ENCODE results near the gene MED17.

Gene MED17

DNA sequence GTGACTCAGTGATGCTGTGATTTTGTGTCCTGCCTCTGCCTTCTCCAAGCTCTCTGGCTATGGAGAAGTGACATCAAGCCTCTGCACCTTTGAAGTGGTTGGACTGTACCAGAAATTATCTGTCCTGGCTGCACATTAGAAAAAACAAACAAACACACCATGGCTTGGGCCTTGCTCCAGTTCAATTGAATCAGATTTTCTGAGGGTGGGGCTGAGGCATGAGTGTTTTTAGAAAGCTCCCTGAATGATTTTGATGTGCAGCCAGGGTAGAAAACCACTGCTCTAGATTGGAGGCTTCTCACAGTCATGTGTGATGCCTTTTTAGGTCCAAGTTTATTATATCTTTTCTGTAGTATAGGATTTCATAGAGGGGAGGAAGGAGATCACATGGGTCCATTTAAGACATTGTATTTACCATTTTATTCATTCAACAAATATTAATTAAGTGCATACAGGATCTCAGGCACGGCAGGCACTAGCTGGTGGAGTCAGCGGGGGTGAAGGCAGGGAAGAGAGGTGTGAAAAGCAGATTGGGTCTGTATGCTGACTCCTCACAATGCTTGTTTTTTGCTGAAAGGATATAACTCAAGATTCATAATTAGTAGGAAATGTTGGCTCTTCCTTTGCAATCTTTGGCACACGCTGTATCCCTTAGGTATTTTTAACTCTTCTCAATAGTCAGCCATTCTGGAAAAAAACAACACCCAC, 73.5 kb downstream of the MED17 start:
- no peak for DNase-seq

DNA sequence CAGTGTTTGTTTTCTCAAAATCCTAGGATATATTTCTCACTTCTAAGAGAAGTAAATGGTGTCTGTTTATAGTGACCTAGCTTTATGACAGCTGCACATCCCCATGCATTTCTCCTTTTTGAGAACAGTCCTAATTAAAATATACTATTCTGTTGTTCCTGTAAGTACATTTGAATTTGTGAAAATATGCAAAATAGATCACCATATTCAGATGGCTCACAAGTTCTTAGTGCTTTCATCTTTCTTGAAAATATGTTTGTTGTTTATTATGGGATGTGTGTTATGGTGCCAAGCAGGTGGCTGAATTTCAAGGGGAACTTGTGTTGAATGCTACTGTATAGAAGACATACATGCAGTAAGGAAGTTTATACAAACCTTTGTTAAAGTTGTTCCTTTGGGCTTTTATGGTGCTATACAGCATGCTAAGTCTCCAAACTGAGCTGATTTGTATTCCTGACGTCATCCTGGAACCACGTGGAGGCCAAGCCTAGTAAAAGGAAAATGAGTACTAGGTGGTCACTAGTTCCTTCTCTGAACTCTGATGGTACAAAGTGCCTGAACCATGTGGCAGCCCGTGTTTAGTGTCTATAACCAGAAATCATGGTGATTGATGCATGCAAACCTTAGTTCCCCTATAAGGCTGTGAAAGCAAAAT, 74.2 kb downstream of the MED17 start:
- no peak for DNase-seq

DNA sequence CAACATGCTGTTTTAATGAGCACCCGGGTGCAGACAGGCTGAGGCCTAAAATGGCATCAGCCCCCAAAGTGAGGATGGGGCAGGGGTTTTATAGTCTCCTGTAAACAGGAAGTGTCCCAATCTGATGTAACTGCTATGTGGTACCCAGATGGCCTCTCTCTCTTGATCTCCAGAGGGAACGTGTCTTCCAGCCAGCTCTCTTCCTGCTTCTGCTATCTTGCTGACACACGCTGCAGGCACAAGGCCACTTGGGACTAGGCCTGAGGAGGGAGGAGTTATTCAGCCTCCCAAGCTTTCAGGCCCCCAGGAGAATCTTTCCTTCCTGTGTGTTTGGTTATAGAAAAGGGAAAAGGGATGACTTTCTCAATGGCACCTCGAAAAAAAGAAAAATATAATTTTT, 77.7 kb downstream of the MED17 start:
- DNase-seq, result no peak
